HCT116 (cell line): ENCODE results near the gene AEBP2.

Source experiments
- CTCF ChIP-seq, 3 experiments: fragments of 200-600 bp in 1 of 3; sonication (generic) in 1 of 3; IDR thresholded peaks in 2 of 3; conservative IDR thresholded peaks in 1 of 3; 2 replicates each; pipeline ENCODE4 v1.5.1; 2012 to 2017; ENCODE audit warnings: low read depth in 2 of 3, low read length in 2 of 3, antibody characterized with exemption in 1 of 3, borderline replicate concordance in 1 of 3, control low read depth in 1 of 3, mild to moderate bottlenecking in 1 of 3, mixed read lengths in 1 of 3, mixed run types in 1 of 3, moderate library complexity in 1 of 3; ENCODE audit not compliant: insufficient read depth in 1 of 3
- ZFX ChIP-seq: fragments of 450-650 bp; IDR thresholded peaks from 2 replicates; pipeline ENCODE4 v1.6.1; 2017

GRCh38 chr12:19545301-19545700 lies 106.0 kb downstream of the AEBP2 start:
- TF ChIP-seq CTCF (IDR thresholded peaks at IDR 0.05 in 2 of 3, conservative IDR thresholded peaks at IDR 0.05 in 1 of 3; ENCODE audit: borderline replicate concordance in 1 of 3, insufficient read depth in 1 of 3, low read depth in 2 of 3, low read length in 2 of 3) (no peak), ZFX (no peak)
